NCI-H1417 treated with DMSO at 0.1 percent for 48 hours (cell line): ENCODE measurements around the gene SHROOM2.
"Not testable (repeated sequence)": the region's sequence is repeated elsewhere in the genome, so short reads cannot be mapped to it uniquely, and the experiment has no call there.

ENCODE experiments used
- DNase-seq: peaks from one replicate; lab custom pipeline; 2025; lab: John Stamatoyannopoulos, UW

The SHROOM2 gene

DNA sequence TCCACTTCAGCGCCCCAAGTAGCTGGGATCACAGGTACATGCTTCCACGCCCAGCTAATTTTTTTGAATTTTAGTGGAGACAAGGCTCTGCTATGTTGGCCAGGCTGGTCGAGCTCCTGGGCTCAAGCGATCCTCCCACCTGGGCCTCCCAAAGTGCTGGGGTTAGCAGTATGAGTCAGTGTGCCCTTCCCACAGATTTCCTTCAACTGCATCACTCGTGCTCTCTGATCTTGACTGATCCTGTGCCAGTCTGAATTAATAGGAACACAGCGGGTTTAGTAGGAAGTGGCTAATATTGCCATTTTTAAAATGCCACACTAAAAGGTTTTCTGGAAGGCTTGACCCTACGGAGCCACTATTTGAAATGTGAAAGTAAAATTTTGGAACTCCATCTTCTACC, 4.3 kb upstream of the SHROOM2 start:
- no peak for DNase-seq

DNA sequence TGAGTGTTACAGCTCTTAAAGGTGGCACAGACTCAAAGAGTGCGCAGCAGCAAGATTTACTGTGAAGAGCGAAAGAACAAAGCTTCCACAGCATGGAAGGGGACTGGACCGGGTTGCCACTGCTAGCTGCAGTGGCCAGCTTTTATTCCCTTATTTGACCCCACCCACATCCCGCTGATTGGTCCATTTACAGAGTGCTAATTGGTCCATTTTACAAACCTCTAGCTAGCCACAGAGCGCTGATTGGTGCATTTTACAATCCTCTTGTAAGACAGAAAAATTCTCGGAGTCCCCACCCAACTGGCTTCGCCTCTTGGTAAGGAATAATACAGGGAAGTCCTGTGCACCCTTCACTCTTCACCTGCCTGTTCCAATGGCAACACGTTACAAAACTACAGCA, 1.9 kb upstream of the SHROOM2 start:
- no peak for DNase-seq

DNA sequence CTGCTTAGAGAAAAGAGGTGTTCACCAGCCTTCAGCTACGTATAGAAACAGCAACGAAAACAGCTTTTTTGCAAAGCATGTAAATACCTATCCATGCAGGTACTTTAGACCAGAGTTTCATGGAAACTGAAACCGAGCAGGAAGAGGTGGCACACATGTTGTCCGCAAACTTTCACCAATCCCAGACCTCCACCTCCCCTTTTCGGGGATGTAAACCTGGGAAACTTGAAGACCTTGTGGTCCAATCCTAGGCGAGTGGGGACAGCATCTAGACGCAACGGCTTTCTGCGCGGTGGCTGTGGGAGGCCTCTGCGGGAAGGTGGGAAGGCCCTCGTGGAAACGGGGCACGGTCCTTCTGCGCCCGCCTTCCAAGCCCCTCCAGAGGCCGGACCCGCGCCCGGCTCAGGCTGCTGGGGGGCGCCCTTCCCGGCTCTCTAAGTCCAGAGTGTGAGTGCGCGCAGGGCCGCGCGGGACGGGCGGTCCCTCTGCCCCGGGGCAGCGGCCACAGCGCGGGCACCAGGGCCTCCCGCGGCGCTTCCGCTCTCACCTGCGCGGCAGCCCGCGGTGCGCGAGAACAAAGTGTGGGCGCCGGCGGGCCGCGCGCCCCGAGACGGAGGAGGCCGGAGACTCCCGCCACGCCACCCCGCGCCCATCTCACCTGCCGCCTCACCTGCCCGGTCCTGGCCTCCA, 830 bp upstream of the SHROOM2 start:
- no peak for DNase-seq

DNA sequence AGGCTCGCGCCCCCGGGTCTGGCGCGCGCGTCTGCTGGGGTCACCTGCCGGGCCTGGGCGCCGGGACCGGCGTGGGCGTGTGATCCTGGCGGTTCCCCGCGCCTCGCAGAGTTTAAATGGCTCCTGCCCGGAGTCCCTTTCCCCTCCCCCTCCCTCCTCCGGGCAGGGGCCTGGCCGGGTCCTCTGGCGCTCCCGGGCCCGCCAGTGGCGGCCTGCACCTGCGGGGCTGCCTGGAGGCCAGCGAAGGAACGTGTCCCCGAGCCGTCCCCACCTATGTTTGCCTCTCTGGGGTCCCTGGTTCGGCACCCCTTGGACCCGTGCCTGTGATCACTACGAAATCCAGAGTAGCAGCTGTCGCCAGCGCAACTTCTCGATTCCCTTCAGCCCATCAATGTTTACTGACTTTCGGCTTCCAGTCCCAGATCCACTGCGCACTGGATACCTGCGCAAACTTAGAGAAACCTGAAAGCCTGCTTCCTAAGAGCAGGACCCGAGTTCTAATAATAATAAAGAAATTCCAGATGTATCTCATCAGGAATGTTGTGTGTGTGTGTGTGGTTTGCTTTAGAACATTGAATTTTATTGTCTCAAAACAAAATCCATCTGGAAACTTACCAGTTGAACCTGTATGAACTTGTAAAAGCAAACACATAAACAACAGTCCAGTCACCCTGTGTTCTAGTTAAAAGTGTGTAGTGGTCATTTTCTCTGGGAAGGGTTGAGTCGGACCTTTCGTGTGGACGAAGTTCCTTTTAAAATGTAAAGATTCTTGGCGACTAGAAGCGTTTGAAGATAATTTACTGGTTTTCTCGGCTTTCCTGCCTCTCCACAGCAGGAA, 788 bp downstream of the SHROOM2 start:
- no peak for DNase-seq

DNA sequence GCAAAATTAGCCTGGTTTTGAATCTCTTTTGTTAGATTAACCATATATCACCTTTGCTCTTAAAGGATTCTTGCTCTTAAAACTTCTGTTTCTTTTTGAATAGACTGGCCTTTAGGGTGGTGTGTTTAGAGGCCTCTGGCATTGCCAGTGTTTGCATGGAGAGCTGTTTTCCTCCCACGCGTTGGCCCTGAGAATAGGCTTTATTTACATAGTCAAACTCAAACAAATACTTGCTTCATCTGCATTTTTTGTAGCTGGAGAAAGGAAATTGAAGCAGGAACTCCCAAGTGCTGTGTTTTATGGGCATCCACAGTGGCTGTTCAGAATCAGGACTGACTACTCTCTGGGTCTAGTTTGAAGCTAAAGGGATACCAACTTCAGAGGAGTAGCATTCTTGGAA, 2.7 kb downstream of the SHROOM2 start:
- no peak for DNase-seq

DNA sequence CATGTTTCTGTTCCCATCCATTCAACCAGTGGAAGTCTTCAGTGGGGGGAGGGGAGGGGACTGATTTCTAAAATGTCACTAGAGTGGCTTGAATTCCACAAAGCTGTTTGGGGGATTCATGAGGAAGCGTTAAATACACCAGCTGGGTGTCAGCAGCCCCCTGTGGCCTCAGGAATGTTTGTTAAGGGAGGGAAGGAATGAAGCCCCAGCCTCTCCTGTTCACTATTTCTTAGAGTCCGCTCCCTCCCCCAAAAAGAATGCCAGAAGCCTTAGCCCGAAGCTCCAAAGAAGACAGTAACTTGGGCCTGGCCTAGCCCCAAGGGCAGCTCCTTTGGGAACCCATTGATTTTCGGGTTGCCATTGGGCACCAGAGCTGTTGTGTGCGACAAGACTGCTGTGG, 3.3 kb downstream of the SHROOM2 start:
- no peak for DNase-seq

DNA sequence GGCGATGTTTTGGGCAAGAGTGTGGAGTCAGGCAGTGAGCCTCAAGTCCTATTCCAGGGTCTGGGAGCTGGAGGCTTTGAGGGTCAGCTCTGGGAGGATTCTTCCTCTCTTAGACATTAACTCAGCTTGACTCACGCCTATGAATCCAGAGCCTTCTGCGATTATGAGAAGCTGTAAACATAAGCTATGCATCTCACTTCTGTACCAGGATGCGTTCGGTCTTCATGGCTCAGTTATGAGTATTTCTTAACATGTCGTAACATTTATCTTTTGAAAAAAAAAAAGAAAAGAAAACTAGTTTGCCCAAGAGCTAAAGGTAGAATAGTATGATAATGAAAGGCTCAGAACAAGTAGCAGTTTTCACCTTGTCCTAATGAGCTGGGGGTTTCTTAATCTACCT, 4.6 kb downstream of the SHROOM2 start:
- DNase-seq: no peak

DNA sequence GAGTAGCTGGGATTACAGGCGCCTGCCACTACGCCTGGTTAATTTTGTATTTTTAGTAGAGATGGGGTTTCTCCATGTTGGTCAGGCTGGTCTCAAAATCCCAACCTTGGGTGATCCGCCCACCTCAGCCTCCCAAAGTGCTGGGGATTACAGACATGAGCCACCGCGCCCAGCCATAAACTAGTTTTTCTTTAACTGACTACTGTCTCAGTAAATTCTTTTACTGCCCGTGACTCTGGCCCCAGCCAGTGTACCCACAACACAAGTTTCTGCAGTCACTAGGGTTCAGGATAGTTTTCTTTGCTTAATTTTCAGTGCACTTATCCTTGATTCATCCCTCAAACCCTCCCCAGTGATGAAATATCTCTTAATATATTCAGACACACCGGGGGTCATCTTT, 8.3 kb downstream of the SHROOM2 start:
- DNase-seq: no peak

DNA sequence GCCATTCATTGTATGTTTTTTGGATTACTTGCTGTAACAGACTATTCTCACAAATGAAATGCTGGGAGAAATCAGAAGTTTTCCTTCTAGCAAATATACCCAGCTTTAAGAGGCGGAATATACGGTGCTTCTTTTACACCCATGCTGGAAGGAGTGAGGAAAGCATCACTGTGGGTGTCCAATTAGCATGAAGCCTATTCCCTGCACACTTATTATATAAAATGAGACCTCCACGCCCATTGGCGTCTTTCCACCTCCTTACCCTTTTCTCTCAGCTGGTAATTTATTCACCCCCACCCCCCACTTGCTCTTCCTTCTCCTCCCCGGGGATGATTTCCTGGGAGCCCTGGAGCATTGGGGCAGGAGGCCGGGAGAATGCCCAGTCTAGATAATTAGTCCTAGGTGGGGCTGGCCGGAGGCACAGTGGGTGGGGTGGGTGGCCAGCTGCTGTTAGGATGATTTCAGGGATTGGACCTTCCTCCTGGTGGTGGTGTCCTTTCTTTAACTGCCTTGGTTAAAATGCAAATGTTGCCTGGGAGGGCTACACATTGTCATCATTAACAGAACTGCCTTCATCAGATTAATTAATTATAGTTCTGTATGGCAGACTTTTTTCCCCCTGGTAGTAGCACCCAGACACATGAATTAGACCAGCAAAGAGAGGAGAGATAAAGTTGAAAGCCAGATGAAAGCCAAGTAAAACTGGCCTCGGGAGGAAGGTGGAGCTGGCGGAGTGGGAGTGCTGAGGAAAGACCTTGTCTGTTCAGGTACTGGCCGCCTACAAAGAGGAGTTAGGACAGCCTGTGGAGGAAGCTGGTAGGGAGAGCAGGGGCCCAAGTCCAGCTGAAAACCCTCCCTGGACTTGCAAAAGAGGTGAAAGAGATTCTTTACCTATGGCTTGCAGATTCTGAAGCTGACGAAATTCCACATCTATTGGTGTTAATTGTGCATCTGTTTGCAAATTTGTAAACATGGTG, 11.4 kb downstream of the SHROOM2 start:
- no peak for DNase-seq

DNA sequence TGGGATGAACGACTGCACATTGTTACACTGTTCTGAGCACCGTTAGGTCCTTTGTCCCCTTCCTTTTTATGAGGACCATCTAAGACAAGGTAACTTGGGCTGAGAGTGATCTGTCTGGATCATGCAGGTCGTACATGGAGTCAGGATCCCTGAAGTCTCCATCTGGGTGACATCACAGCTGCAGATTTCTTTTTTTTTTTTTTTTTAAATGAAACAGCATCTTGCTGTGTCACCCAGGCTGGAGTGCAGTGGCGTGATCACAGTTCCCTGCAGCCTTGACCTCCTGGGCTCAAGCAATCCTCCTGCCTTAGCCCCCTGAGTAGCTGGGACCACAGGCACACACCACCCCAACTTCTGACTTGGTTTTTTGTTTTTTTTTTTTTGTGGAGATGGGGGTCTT, 16.5 kb downstream of the SHROOM2 start:
- DNase-seq: no peak

DNA sequence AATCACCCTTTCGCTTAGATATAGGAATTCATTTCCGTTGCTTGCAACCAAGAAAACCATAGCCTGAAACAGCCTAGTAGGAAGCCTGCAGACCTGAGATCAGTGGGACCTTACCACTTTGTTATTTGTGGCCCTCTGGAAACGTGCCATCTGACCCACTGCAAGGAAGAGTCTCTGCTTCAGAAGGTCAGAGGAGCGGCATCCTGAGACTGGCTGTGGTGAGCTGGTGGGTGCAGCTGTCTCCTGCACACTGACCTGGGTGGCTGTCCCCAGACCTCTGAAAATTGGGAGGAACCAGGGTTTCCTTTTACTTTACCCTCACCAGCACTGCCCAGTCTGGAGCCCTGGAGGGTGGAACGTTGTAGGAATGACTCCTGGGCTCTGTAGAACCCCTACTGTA, 18.2 kb downstream of the SHROOM2 start:
- no peak for DNase-seq

DNA sequence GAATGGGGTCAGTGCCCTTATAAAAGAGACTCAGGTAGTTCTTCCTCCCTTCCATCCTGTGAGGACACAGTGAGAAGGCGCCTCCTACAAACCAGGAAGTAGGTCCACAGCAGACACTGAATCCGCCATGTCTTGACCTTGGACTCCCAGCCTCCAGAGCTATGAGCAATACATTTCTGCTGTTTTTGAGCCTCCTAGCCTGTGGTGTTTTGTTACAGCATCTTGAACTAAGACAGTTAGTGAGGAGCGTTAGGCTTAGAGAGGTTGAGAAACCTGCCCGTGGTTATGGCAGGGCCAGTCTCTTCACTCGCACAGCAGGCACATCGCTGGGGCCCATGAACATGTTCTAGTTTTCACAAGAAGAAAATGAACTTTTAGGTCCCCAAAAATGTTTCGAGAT, 19.7 kb downstream of the SHROOM2 start:
- no peak for DNase-seq

DNA sequence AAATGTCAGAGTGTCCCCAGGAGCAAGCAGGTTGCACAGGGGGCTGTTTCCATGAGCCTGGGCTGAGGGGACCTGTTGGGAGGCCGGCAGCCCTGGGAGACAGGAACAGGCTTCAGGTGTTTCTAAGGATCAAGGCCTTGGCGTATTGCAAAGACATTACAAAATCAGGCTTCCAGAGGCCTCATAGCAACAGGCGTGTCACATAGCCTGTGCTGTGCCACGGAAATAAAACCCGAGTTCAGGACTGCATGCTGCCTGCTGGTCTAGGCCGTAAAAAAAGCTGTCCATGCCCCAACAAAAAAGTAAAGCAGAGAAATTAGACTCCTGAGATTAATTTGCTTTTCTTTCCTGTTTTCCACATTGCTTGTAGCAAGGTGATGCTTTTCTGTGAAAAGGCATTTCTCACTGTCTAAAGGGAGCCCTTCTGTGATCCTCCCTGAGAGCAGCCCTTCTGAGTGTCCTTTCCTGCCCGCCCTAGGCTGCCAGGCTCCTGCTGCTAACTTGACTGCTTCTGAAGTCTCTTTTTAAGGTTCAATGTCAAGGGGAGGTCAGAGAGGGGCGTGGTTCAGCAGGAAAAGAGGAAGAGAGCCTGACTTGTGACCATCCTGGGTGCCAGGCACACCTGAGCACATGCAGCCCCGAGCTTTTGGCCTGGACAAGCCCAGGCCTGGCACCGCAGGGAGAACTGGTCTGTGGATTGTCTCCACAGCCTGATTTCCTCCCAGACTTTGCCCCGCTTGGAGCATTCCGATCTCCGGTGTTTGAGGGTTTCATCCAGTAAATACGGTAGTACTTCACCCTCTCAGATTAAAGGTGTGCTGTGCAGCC, 21.3 kb downstream of the SHROOM2 start:
- no peak for DNase-seq

DNA sequence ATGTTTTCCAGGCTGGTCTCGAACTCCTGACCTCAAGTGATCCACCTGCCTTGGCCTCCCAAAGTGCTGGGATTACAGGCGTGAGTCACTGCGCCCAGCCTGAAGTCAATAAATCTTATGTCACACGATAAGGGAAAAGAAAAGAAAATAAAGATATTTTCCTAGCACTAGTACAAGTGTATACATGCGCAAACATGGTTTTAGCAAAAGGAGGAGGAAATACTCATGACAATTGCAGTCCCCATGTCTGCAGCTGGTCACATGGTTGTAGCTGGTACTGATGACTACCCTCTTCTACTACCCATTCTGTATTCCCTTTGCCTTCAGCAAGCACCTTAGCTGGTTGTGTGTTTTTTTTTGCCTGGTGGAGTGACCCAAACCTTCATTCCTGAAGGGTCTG, 23.6 kb downstream of the SHROOM2 start:
- DNase-seq: not testable (repeated sequence)

DNA sequence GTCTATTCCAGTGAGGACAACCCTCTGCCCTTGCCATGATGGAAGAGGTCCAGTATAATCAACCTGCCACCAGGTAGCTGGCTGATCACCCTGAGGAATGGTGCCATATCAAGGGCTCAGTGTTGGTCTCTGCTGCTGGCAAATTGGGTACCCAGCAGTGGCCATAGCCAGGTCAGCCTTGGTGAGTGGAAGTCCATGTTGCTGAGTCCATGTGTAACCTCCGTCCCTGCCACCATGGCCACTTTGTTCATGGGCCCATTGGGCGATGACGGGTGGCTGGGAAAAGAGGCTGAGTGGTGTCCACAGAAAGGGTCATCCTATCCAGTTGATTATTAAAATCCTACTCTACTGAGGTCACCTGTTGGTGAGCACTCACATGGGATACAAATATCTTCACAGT, 24.9 kb downstream of the SHROOM2 start:
- DNase-seq: not testable (repeated sequence)

DNA sequence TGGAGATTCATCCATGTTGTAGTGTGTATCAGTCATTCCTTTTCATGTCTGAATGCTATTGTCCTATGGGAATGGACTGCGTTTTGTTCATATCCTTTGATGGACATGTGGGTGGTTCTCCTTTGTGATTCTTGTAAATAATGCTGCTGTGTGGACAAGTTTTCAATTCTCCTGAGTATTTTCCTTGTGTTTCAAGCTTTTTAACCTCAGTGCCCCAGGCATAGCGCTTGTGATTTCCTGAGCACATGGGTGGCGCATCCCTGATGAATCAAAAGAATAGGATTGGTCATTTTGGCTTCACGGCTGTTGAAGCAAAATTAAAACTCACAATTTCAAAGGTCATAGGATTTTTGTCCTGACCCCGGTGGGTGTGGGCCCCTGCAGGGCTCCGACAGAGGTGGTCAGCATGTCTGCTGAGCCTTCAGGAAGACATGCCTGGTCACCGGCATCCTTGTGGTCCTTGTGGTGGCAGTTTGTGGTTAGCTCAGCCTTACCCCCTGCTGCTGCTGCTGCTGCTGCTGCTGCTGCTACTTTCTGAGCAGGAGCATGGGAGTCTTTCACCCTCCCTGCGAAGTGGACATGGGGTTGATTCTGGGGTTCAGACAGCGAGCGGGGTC, 30.0 kb downstream of the SHROOM2 start:
- DNase-seq: no peak

DNA sequence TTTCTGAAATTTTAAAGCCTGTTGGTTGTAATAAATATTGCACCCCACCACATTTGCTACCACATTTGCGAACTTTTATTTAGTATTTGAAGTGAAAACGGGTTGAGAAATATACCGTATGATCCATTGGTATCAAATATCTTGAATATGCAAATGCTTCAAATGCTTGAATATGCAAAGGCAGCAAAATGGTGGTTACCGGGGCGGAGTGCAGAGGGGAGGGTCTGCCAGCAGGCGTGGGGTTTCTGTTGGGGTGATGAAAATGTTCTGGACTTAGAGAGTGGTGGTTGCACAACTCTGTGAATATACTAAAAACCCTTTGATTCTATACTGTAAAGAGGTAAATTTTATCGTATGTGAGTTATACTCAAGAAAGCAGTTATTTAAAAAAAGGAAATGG, 35.3 kb downstream of the SHROOM2 start:
- no peak for DNase-seq

DNA sequence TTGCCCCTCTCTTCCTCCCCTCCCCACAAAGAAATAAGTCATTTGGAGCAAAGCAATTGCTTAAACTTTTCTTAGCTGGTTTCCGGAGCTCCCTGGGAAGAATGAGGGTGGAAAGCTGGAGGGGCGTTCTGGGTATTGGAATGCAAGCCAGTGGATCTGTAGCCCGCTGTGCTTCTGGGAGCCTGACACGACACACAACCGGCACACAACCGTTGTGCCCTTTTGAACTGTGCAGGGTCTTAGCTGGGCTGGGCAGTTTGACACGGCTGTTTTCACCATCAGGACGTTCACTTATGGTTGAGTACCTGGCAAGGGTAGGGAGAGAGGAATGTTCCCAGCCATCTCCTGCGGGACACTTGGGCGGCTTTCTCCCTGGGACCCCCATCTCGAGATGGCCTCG, 38.3 kb downstream of the SHROOM2 start:
- DNase-seq: no peak

DNA sequence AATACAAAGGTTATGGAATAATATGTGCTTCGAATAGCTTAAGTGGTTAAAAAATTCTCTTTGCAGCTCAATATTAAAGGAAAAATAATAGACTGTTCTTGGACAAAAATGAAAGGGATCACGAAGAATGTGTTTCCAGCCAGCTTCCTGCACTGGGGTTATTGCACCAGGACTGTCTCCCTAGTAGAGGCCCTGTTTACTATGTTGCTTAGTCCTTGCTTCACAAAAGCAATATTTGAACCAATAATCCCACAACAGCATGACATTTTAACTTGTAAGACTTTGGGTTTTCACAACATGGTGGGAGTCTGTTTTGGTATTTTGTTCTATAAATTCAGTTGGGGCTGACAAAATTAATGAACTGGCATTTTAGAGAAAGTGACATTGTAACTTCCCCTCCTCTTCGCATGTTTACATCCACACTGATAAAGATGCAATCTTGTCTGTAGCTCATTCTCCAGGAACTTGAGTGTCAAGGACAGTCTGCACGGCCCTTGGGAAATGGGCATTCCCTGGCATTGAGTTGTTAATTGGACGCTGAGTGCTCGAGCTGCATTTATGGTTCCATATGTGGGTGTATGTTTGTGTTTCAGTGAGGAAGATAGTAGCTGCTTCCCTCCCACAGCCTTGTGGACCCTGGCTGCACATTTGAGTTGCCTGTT, 39.0 kb downstream of the SHROOM2 start:
- DNase-seq: no peak

DNA sequence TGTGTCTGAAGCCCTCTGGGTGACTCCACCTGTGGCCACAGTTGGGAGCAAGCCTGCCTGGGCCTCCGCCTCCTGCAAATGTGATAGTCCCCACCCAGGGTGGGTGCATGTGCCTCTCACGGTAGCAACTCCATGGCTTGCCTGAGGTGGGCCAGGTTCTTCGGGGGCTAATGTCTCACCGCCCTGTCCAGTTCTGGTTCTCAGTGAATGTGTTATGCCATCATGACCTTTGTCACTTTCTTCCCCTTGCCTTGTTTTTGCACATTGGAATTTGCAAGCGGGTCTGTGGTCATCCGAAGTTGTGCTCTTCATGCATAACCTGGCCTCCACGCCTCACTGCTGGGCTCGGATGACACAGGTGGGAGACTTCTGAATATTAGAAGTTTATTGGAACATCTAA, 39.7 kb downstream of the SHROOM2 start:
- DNase-seq: no peak
